HepG2 (cell line): ENCODE results near the gene C2orf49. TPM values are rescaled to one million over a fixed set of nuclear protein-coding genes. Genes with fewer than 3 reads are reported as not detected.

Experiments used
- ATF4 ChIP-seq, 2 experiments: fragments of 450-650 bp in 1 of 2; sonication (generic) in 1 of 2; formaldehyde crosslinking; IDR thresholded peaks; 2 replicates each; pipeline versions ENCODE4 v1.5.0 to v1.8.0; 2020 to 2022; ENCODE audit warnings: mild to moderate bottlenecking in 1 of 2, missing genetic modification reagents in 1 of 2
- CHCHD3 ChIP-seq: sonication (generic); formaldehyde crosslinking; IDR thresholded peaks from 2 replicates; pipeline ENCODE4 v1.8.0; 2022; ENCODE audit warnings: mild to moderate bottlenecking, missing genetic modification reagents, moderate library complexity
- CHD2 ChIP-seq: IDR thresholded peaks from 2 replicates; pipeline ENCODE4 v1.6.1; 2011; ENCODE audit warnings: low read depth, low read length, improper control_type of control experiment
- HCFC1 ChIP-seq: fragments of 150-350 bp; IDR thresholded peaks from 2 replicates; pipeline ENCODE4 v1.6.1; 2014; ENCODE audit warnings: low read depth, low read length
- HIC2 ChIP-seq: sonication (generic); formaldehyde crosslinking; IDR thresholded peaks from 2 replicates; pipeline ENCODE4 v1.9.0; 2022; ENCODE audit warnings: low read depth, missing genetic modification reagents
- IRF1 ChIP-seq: sonication (generic); formaldehyde crosslinking; IDR thresholded peaks from 2 replicates; pipeline ENCODE4 v1.4.0; 2020; ENCODE audit warnings: low read depth, mild to moderate bottlenecking, missing genetic modification reagents
- JUN ChIP-seq: sonication (generic); formaldehyde crosslinking; IDR thresholded peaks from 2 replicates; pipeline ENCODE4 v1.4.0; 2020; ENCODE audit warnings: mild to moderate bottlenecking, missing genetic modification reagents
- MXD1 ChIP-seq: sonication (generic); formaldehyde crosslinking; IDR thresholded peaks from 2 replicates; pipeline ENCODE4 v1.4.0; 2020; ENCODE audit warnings: mild to moderate bottlenecking, missing genetic modification reagents
- NR2C2 ChIP-seq: sonication (generic); formaldehyde crosslinking; IDR thresholded peaks from 2 replicates; pipeline ENCODE4 v1.4.0; 2020; ENCODE audit warnings: missing genetic modification reagents, mild to moderate bottlenecking, moderate library complexity, borderline replicate concordance
- ONECUT2 ChIP-seq: sonication (generic); formaldehyde crosslinking; IDR thresholded peaks from 2 replicates; pipeline ENCODE4 v1.4.0; 2020; ENCODE audit warnings: missing genetic modification reagents
- PATZ1 ChIP-seq: sonication (generic); formaldehyde crosslinking; IDR thresholded peaks from 2 replicates; pipeline ENCODE4 v1.4.0; 2020; ENCODE audit warnings: missing genetic modification reagents
- RARG ChIP-seq: sonication (generic); formaldehyde crosslinking; IDR thresholded peaks from 2 replicates; pipeline ENCODE4 v1.4.0; 2020; ENCODE audit warnings: low read depth, mild to moderate bottlenecking, missing genetic modification reagents
- RFX5 ChIP-seq: IDR thresholded peaks from 2 replicates; pipeline ENCODE4 v1.6.1; 2011; ENCODE audit warnings: low read depth, low read length, improper control_type of control experiment
- SALL1 ChIP-seq: sonication (generic); formaldehyde crosslinking; IDR thresholded peaks from 2 replicates; pipeline ENCODE4 v1.8.0; 2022; ENCODE audit warnings: mild to moderate bottlenecking, missing genetic modification reagents
- SP140L ChIP-seq: sonication (generic); formaldehyde crosslinking; IDR thresholded peaks from 2 replicates; pipeline ENCODE4 v1.4.0; 2020; ENCODE audit warnings: missing genetic modification reagents, borderline replicate concordance
- TFDP1 ChIP-seq: IDR thresholded peaks from 2 replicates; pipeline ENCODE4 v1.6.1; 2016; ENCODE audit warnings: missing compliant biosample characterization, missing genetic modification reagents, borderline replicate concordance
- TOPORS ChIP-seq: sonication (generic); formaldehyde crosslinking; IDR thresholded peaks from 2 replicates; pipeline ENCODE4 v1.8.0; 2023; ENCODE audit warnings: mild to moderate bottlenecking, missing genetic modification reagents
- ZFP90 ChIP-seq: sonication (generic); formaldehyde crosslinking; IDR thresholded peaks from 2 replicates; pipeline ENCODE4 v1.8.0; 2022; ENCODE audit warnings: missing genetic modification reagents, mild to moderate bottlenecking, inconsistent platforms, borderline replicate concordance
- ZNF432 ChIP-seq: sonication (generic); formaldehyde crosslinking; IDR thresholded peaks from 2 replicates; pipeline ENCODE4 v1.5.0; 2020; ENCODE audit warnings: missing genetic modification reagents, mild to moderate bottlenecking, borderline replicate concordance
- ZNF44 ChIP-seq: sonication (generic); formaldehyde crosslinking; IDR thresholded peaks from 2 replicates; pipeline ENCODE4 v1.5.1; 2020; ENCODE audit warnings: mild to moderate bottlenecking, missing genetic modification reagents
- ZNF674 ChIP-seq: sonication (generic); formaldehyde crosslinking; IDR thresholded peaks from 2 replicates; pipeline ENCODE4 v1.5.0; 2020; ENCODE audit warnings: low read depth, mild to moderate bottlenecking, missing genetic modification reagents
- polyA plus RNA-seq, 8 experiments: library from polyadenylated mRNA; depleted of rRNA in 3 of 8; stranded (reverse) in 7 of 8; unstranded in 1 of 8; fragments of >200 nt; fragmentation: Illumina TruSeq in 4 of 8; extraction: Trizol in 4 of 8; gene quantifications; 2 replicates each; pipeline versions ENCODE4 v1.2.1 to v1.2.3, GENCODE V29; 2011 to 2016; ENCODE audit warnings: low read depth in 4 of 8, missing spikeins in 1 of 8, mixed read lengths in 1 of 8; ENCODE audit not compliant: insufficient read depth in 1 of 8
- total RNA-seq, 5 experiments: library from RNA; depleted of rRNA; stranded (reverse); fragments of >200 nt; fragmentation: Illumina TruSeq; extraction: Trizol; gene quantifications; 2 replicates each; pipeline ENCODE4 v1.2.3, GENCODE V29; 2016; ENCODE audit warnings: low read depth in 1 of 5

C2orf49 gene
- total and polyA plus RNA-seq, 2 of the 13 experiments (the other 11 are each of a cell fraction or from before 2014, with no cell fraction given): 24.7 to 28.8 TPM

- TF ChIP-seq ATF4 (CRISPR knock-in tag; IDR thresholded peaks at IDR 0.05): peak in 1 of 2 experiments; percentile 64; a peak in 2 of 4 replicates
- TF ChIP-seq ZFP90 (CRISPR knock-in tag): 0 out of 2 replicates have a peak, but pooled peaks have one; percentile 56
- 0 out of 2 replicates have a peak, but pooled peaks have one; percentile 60 for TF ChIP-seq ZNF44 (CRISPR knock-in tag)
- peak; percentile 63; the same call in 1 of the 2 replicates for TF ChIP-seq NR2C2
- no peak for TF ChIP-seq ONECUT2 (CRISPR knock-in tag)
- 0 out of 2 replicates have a peak, but pooled peaks have one; percentile 74 for TF ChIP-seq TOPORS (CRISPR knock-in tag)
- peak; percentile 90; the same call in 1 of the 2 replicates for TF ChIP-seq IRF1 (CRISPR knock-in tag)
- TF ChIP-seq SALL1 (CRISPR knock-in tag): peak; percentile 93
- 0 out of 2 replicates have a peak, but pooled peaks have one; percentile 18 for TF ChIP-seq HIC2 (CRISPR knock-in tag)
- peak; percentile 52; the same call in 1 of the 2 replicates for TF ChIP-seq PATZ1 (CRISPR knock-in tag)
- TF ChIP-seq MXD1: peak; percentile 39; the same call in 1 of the 2 replicates
- TF ChIP-seq TFDP1 (CRISPR knock-in tag): peak; percentile 85
- peak; percentile 80 for TF ChIP-seq JUN (CRISPR knock-in tag)
- TF ChIP-seq HCFC1: no peak
- TF ChIP-seq SP140L (CRISPR knock-in tag): no peak
- peak; percentile 94; the same call in 1 of the 2 replicates for TF ChIP-seq RARG (CRISPR knock-in tag)
- peak; percentile 46; the same call in 1 of the 2 replicates for TF ChIP-seq ZNF674 (CRISPR knock-in tag)
- TF ChIP-seq RFX5: no peak
- TF ChIP-seq ZNF432 (CRISPR knock-in tag): no peak
- no peak for TF ChIP-seq CHCHD3
- no peak for TF ChIP-seq CHD2
Observed at GRCh38 chr2:105328281-105329196, 8.8 kb upstream of the C2orf49 start (continued).
